WTC11 (cell line): ENCODE data around the gene SEMA4F. TPM values are rescaled to one million over a fixed set of nuclear protein-coding genes. Genes with fewer than 3 reads are reported as not detected.

Source experiments
- ATAC-seq: fragments of 200-7000 bp; cut with Tn5 transposase; 2 replicates; pipeline ENCODE4 v1.10.0; 2021; ENCODE audit warnings: mild to moderate bottlenecking, moderate library complexity
- CTCF ChIA-PET: fragments of 300-600 bp; sonication (Branson Sonifier 250); formaldehyde crosslinking; loops from one replicate; lab custom pipeline; 2021; ENCODE audit warnings: antibody characterized with exemption; lab: Charles Lee
- POLR2A ChIA-PET: fragments of 350-600 bp; sonication (Branson Sonifier 250); formaldehyde crosslinking; loops from one replicate; lab custom pipeline; 2021; ENCODE audit warnings: antibody characterized with exemption; lab: Charles Lee
- DNase-seq: peaks from one replicate; pipeline ENCODE4 v3.0.0; 2021; ENCODE audit warnings: low spot score
- H3K27ac Mint-ChIP-seq: 2 replicates; pipeline ENCODE4 v1.8.0; 2021; ENCODE audit warnings: mixed read lengths
- H3K27me3 Mint-ChIP-seq: 2 replicates; pipeline ENCODE4 v1.8.0; 2021; ENCODE audit warnings: low read depth, mild to moderate bottlenecking, moderate library complexity, mixed read lengths
- H3K36me3 Mint-ChIP-seq: 2 replicates; pipeline ENCODE4 v1.8.0; 2021; ENCODE audit warnings: mixed read lengths
- H3K4me1 Mint-ChIP-seq: 2 replicates; pipeline ENCODE4 v1.8.0; 2022; ENCODE audit warnings: mixed read lengths
- H3K4me3 Mint-ChIP-seq: 2 replicates; pipeline ENCODE4 v1.8.0; 2021; ENCODE audit warnings: mild to moderate bottlenecking, moderate library complexity, mixed read lengths
- H3K9me3 Mint-ChIP-seq: 2 replicates; pipeline ENCODE4 v1.8.0; 2021; ENCODE audit warnings: mixed read lengths
- CBFB ChIP-seq: sonication (generic); formaldehyde crosslinking; IDR thresholded peaks from 2 replicates; pipeline ENCODE4 v1.8.1; 2022; ENCODE audit warnings: mild to moderate bottlenecking, low read depth, missing genetic modification reagents
- CREB1 ChIP-seq: sonication (generic); formaldehyde crosslinking; IDR thresholded peaks from 2 replicates; pipeline ENCODE4 v1.8.0; 2023; ENCODE audit warnings: mild to moderate bottlenecking, missing genetic modification reagents
- FOXP1 ChIP-seq: sonication (generic); formaldehyde crosslinking; IDR thresholded peaks from 2 replicates; pipeline ENCODE4 v1.8.0; 2022; ENCODE audit warnings: missing genetic modification reagents, mild to moderate bottlenecking, moderate library complexity, borderline replicate concordance
- MXD4 ChIP-seq: fragments of 250-450 bp; sonication (Bioruptor Pico); IDR thresholded peaks from 2 replicates; pipeline ENCODE4 v1.8.0; 2021; ENCODE audit warnings: mild to moderate bottlenecking, moderate library complexity, borderline replicate concordance
- NFATC4 ChIP-seq: fragments of 250-450 bp; sonication (Bioruptor Pico); IDR thresholded peaks from 2 replicates; pipeline ENCODE4 v1.9.0; 2021; ENCODE audit warnings: mild to moderate bottlenecking
- OVOL2 ChIP-seq: fragments of 250-450 bp; sonication (Bioruptor Pico); IDR thresholded peaks from 2 replicates; pipeline ENCODE4 v1.9.0; 2021; ENCODE audit warnings: mild to moderate bottlenecking, borderline replicate concordance
- SP1 ChIP-seq: sonication (generic); formaldehyde crosslinking; conservative IDR thresholded peaks from 2 replicates; pipeline ENCODE4 v1.8.1; 2022; ENCODE audit warnings: missing genetic modification reagents
- ZNF263 ChIP-seq: sonication (generic); formaldehyde crosslinking; IDR thresholded peaks from 2 replicates; pipeline ENCODE4 v1.8.1; 2022; ENCODE audit warnings: low read depth, mild to moderate bottlenecking, moderate library complexity, missing genetic modification reagents
- ZNF671 ChIP-seq: fragments of 250-450 bp; sonication (Bioruptor Pico); IDR thresholded peaks from 2 replicates; pipeline ENCODE4 v1.8.0; 2021; ENCODE audit warnings: mild to moderate bottlenecking
- total RNA-seq: library from RNA; stranded (reverse); gene quantifications from 3 replicates; pipeline ENCODE4 v1.2.3, GENCODE V29; 2021
- TF ChIP-seq, protein P1 (sequence below): sonication (generic); formaldehyde crosslinking; IDR thresholded peaks from 2 replicates; pipeline ENCODE4 v1.8.1; 2022; ENCODE audit warnings: mild to moderate bottlenecking, missing genetic modification reagents, moderate library complexity, borderline replicate concordance
- TF ChIP-seq, protein P2 (sequence below): fragments of 250-450 bp; sonication (Bioruptor Pico); IDR thresholded peaks from 2 replicates; pipeline ENCODE4 v1.8.0; 2021; ENCODE audit warnings: mild to moderate bottlenecking
- TF ChIP-seq, protein P3 (sequence below): fragments of 250-450 bp; sonication (Bioruptor Pico); IDR thresholded peaks from 2 replicates; pipeline ENCODE4 v1.9.0; 2021; ENCODE audit warnings: mild to moderate bottlenecking
- TF ChIP-seq, protein P4 (sequence below): sonication (generic); formaldehyde crosslinking; IDR thresholded peaks from 2 replicates; pipeline ENCODE4 v1.8.1; 2022; ENCODE audit warnings: mild to moderate bottlenecking, moderate library complexity, missing genetic modification reagents
- TF ChIP-seq, protein P5 (sequence below): sonication (generic); formaldehyde crosslinking; IDR thresholded peaks from 2 replicates; pipeline ENCODE4 v1.8.0; 2022; ENCODE audit warnings: mild to moderate bottlenecking, missing genetic modification reagents
- TF ChIP-seq, protein P6 (sequence below): fragments of 250-450 bp; sonication (Bioruptor Pico); IDR thresholded peaks from 2 replicates; pipeline ENCODE4 v1.9.0; 2021; ENCODE audit warnings: mild to moderate bottlenecking, borderline replicate concordance
- TF ChIP-seq, protein P7 (sequence below): fragments of 250-450 bp; sonication (Bioruptor Pico); IDR thresholded peaks from 2 replicates; pipeline ENCODE4 v2.1.2; 2022; ENCODE audit warnings: mild to moderate bottlenecking, moderate library complexity

Gene SEMA4F
- total RNA-seq, 1 experiment from 2014 or later = 5.7 TPM

DNA sequence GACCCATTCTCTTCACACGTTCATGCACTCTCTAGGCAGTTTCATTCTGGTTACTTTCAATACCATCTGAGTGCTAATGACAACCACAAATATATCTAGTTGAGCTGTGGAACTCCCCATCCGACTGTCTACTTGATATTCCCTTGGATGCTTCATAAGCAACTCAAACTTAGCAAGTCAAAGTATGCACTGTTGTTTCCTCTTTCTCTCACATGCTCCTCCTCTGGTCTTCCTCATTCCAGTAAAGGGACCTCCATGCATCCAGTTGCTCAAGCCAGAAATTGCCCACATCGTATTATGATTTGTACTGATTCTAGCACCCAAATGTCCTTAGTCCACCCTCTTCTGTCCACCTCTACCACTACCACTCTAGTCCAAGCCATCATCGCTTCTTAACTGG, 22.3 kb downstream of the SEMA4F start:
- Mint-ChIP-seq H3K4me1 (no peaks in the 10 kb centered on the region), H3K27ac (no peak overlapping the region), H3K27me3 (no peaks in the 10 kb centered on the region; the same call in 1 of the 2 replicates), H3K4me3 (no peak overlapping the region)
- no peak for DNase-seq
- no peak for TF ChIP-seq FOXP1
- TF ChIP-seq, protein P1, sequence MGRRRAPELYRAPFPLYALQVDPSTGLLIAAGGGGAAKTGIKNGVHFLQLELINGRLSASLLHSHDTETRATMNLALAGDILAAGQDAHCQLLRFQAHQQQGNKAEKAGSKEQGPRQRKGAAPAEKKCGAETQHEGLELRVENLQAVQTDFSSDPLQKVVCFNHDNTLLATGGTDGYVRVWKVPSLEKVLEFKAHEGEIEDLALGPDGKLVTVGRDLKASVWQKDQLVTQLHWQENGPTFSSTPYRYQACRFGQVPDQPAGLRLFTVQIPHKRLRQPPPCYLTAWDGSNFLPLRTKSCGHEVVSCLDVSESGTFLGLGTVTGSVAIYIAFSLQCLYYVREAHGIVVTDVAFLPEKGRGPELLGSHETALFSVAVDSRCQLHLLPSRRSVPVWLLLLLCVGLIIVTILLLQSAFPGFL (CRISPR knock-in tag) = no peak
- TF ChIP-seq NFATC4 (CRISPR knock-in tag) = no peak
- TF ChIP-seq, all 79 proteins: peak for 0
- 0 out of 2 replicates have a peak, but pooled peaks cover 4% of the 10 kb centered on the region for H3K36me3 Mint-ChIP-seq
- no peak for ATAC-seq
- POLR2A ChIA-PET = no interaction called here
- CTCF ChIA-PET = interaction anchor here (0.5 kb wide), 1 partner anchor 50 kb away, joined by 4 read pairs; no protein-coding TSS in a partner anchor
- H3K9me3 Mint-ChIP-seq = no peaks in the 10 kb centered on the region

DNA sequence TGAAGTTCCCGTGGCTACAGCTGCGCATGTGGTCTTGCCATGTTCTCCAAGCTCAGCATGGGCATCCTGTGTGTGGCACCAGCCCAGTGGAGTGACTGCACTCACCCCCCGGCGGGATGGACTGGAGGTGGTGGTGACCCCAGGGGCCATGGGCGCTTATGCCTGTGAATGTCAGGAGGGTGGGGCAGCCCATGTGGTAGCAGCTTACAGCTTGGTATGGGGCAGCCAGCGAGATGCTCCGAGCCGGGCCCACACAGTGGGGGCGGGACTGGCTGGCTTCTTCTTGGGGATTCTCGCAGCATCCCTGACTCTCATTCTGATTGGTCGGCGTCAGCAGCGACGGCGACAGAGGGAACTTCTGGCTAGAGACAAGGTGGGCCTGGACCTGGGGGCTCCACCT, 25.6 kb downstream of the SEMA4F start:
- no peak overlapping the region for H3K4me3 Mint-ChIP-seq
- TF ChIP-seq, protein P2, sequence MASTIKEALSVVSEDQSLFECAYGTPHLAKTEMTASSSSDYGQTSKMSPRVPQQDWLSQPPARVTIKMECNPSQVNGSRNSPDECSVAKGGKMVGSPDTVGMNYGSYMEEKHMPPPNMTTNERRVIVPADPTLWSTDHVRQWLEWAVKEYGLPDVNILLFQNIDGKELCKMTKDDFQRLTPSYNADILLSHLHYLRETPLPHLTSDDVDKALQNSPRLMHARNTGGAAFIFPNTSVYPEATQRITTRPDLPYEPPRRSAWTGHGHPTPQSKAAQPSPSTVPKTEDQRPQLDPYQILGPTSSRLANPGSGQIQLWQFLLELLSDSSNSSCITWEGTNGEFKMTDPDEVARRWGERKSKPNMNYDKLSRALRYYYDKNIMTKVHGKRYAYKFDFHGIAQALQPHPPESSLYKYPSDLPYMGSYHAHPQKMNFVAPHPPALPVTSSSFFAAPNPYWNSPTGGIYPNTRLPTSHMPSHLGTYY = no peak
- no peak for TF ChIP-seq ZNF671 (CRISPR knock-in tag)
- TF ChIP-seq, protein P3, sequence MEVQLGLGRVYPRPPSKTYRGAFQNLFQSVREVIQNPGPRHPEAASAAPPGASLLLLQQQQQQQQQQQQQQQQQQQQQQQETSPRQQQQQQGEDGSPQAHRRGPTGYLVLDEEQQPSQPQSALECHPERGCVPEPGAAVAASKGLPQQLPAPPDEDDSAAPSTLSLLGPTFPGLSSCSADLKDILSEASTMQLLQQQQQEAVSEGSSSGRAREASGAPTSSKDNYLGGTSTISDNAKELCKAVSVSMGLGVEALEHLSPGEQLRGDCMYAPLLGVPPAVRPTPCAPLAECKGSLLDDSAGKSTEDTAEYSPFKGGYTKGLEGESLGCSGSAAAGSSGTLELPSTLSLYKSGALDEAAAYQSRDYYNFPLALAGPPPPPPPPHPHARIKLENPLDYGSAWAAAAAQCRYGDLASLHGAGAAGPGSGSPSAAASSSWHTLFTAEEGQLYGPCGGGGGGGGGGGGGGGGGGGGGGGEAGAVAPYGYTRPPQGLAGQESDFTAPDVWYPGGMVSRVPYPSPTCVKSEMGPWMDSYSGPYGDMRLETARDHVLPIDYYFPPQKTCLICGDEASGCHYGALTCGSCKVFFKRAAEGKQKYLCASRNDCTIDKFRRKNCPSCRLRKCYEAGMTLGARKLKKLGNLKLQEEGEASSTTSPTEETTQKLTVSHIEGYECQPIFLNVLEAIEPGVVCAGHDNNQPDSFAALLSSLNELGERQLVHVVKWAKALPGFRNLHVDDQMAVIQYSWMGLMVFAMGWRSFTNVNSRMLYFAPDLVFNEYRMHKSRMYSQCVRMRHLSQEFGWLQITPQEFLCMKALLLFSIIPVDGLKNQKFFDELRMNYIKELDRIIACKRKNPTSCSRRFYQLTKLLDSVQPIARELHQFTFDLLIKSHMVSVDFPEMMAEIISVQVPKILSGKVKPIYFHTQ (CRISPR knock-in tag) = no peak
- DNase-seq (no peak), ATAC-seq (no peak)
- ChIA-PET CTCF (no interaction called here), POLR2A (no interaction called here)
- no peaks in the 10 kb centered on the region for H3K4me1 Mint-ChIP-seq
- H3K27me3 Mint-ChIP-seq = no peaks in the 10 kb centered on the region
- H3K36me3 Mint-ChIP-seq = 0 out of 2 replicates have a peak, but pooled peaks cover 4% of the 10 kb centered on the region
- no peaks in the 10 kb centered on the region for H3K9me3 Mint-ChIP-seq
- no peak overlapping the region for H3K27ac Mint-ChIP-seq

DNA sequence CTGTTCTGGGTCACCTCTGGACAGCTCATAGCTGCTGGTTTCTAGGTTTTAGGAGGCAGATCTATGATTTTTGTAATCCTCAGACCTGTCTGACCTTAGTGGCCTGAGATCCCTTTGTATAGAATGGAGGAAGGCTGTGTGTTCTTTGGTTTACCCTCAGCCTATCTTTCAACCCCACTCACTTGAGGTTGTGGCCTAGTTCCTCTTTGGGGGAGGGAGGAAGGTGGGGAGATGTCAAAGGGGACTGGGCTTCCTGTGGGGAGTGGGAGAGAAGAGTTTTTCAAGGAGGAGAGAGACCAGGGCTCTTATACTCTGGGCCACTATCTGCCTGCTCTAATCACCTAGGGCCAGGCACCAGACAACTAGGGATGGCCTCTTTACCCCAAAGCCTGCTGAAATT, 28.5 kb downstream of the SEMA4F start:
- no peaks in the 10 kb centered on the region for H3K27me3 Mint-ChIP-seq
- POLR2A ChIA-PET = no interaction called here
- CTCF ChIA-PET = no interaction called here
- no peak overlapping the region for H3K27ac Mint-ChIP-seq
- no peaks in the 10 kb centered on the region for H3K36me3 Mint-ChIP-seq
- H3K9me3 Mint-ChIP-seq = peaks cover 10% of the 10 kb centered on the region
- DNase-seq = no peak
- H3K4me3 Mint-ChIP-seq = no peak overlapping the region
- H3K4me1 Mint-ChIP-seq = no peaks in the 10 kb centered on the region
- ATAC-seq = no peak
- TF ChIP-seq, protein P4, sequence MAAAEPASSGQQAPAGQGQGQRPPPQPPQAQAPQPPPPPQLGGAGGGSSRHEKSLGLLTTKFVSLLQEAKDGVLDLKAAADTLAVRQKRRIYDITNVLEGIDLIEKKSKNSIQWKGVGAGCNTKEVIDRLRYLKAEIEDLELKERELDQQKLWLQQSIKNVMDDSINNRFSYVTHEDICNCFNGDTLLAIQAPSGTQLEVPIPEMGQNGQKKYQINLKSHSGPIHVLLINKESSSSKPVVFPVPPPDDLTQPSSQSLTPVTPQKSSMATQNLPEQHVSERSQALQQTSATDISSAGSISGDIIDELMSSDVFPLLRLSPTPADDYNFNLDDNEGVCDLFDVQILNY (CRISPR knock-in tag) = no peak
- TF ChIP-seq ZNF671 (CRISPR knock-in tag) (no peak), ZNF263 (CRISPR knock-in tag) (no peak), CBFB (CRISPR knock-in tag) (no peak), OVOL2 (no peak), SP1 (CRISPR knock-in tag) (no peak), CREB1 (no peak), MXD4 (CRISPR knock-in tag) (no peak)
- TF ChIP-seq, protein P5, sequence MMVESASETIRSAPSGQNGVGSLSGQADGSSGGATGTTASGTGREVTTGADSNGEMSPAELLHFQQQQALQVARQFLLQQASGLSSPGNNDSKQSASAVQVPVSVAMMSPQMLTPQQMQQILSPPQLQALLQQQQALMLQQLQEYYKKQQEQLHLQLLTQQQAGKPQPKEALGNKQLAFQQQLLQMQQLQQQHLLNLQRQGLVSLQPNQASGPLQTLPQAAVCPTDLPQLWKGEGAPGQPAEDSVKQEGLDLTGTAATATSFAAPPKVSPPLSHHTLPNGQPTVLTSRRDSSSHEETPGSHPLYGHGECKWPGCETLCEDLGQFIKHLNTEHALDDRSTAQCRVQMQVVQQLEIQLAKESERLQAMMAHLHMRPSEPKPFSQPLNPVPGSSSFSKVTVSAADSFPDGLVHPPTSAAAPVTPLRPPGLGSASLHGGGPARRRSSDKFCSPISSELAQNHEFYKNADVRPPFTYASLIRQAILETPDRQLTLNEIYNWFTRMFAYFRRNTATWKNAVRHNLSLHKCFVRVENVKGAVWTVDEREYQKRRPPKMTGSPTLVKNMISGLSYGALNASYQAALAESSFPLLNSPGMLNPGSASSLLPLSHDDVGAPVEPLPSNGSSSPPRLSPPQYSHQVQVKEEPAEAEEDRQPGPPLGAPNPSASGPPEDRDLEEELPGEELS (CRISPR knock-in tag) = no peak
- TF ChIP-seq, protein P6, sequence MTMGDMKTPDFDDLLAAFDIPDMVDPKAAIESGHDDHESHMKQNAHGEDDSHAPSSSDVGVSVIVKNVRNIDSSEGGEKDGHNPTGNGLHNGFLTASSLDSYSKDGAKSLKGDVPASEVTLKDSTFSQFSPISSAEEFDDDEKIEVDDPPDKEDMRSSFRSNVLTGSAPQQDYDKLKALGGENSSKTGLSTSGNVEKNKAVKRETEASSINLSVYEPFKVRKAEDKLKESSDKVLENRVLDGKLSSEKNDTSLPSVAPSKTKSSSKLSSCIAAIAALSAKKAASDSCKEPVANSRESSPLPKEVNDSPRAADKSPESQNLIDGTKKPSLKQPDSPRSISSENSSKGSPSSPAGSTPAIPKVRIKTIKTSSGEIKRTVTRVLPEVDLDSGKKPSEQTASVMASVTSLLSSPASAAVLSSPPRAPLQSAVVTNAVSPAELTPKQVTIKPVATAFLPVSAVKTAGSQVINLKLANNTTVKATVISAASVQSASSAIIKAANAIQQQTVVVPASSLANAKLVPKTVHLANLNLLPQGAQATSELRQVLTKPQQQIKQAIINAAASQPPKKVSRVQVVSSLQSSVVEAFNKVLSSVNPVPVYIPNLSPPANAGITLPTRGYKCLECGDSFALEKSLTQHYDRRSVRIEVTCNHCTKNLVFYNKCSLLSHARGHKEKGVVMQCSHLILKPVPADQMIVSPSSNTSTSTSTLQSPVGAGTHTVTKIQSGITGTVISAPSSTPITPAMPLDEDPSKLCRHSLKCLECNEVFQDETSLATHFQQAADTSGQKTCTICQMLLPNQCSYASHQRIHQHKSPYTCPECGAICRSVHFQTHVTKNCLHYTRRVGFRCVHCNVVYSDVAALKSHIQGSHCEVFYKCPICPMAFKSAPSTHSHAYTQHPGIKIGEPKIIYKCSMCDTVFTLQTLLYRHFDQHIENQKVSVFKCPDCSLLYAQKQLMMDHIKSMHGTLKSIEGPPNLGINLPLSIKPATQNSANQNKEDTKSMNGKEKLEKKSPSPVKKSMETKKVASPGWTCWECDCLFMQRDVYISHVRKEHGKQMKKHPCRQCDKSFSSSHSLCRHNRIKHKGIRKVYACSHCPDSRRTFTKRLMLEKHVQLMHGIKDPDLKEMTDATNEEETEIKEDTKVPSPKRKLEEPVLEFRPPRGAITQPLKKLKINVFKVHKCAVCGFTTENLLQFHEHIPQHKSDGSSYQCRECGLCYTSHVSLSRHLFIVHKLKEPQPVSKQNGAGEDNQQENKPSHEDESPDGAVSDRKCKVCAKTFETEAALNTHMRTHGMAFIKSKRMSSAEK (CRISPR knock-in tag) = no peak
- TF ChIP-seq, protein P1 (CRISPR knock-in tag) = no peak
- TF ChIP-seq, protein P7, sequence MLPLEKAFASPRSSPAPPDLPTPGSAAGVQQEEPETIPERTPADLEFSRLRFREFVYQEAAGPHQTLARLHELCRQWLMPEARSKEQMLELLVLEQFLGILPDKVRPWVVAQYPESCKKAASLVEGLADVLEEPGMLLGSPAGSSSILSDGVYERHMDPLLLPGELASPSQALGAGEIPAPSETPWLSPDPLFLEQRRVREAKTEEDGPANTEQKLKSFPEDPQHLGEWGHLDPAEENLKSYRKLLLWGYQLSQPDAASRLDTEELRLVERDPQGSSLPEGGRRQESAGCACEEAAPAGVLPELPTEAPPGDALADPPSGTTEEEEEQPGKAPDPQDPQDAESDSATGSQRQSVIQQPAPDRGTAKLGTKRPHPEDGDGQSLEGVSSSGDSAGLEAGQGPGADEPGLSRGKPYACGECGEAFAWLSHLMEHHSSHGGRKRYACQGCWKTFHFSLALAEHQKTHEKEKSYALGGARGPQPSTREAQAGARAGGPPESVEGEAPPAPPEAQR (CRISPR knock-in tag) = no peak
